ENCODE measurements around the gene ITGB1BP1.

GRCh38 chr2:9440058-9440727 lies 16.9 kb upstream of the ITGB1BP1 start:
- TF ChIP-seq CTCF (IDR thresholded peaks at IDR 0.05) = no peak
- TF ChIP-seq POLR2A (IDR thresholded peaks at IDR 0.05) = no peak

Measured in prostate gland (tissue), 2 donors.